TTC549 (cell line): ENCODE measurements around the gene HMGN4.
"Not testable (repeated sequence)": the region's sequence is repeated elsewhere in the genome, so short reads cannot be mapped to it uniquely, and the experiment has no call there.

Experiments
- FAIRE-seq: peaks from 2 replicates; lab custom pipeline; 2012; peaks lifted over from hg19 to GRCh38; lab: Jason Lieb, UNC

Gene HMGN4

DNA sequence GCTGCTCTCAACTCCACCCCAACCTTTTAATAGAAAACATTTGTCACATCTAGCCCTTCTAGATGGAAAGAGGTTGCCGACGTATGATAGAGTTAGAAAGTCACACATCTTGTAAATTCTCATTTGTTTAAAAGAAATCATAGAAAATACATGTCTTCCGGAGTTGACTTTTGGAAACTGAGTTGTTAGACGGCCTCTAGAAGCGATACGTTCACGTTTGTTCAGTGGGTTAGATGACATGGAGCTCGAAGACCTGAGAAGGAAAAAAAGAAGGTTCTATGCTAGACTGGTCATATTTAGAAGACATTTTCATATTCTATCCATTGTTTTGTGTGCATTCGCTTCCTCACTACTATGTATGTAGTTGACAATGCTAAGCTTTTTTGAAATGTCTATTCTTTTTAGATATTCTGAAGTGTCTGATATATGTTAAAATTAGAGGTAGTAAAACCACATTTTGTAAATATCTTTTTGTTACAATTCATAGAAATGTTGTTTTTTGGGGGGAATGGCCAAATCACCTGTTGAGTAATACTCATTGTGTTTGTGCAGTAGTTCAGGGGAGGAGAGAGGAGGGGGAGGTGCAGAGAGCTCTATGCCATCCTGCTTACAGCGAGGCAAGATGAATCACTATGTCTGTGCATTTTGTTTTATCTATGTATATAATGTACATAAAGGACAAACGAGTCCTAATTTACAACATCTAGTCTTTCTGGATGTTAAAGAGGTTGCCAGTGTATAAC lies 15.5 kb upstream of the HMGN4 start:
- not testable (repeated sequence) for FAIRE-seq

DNA sequence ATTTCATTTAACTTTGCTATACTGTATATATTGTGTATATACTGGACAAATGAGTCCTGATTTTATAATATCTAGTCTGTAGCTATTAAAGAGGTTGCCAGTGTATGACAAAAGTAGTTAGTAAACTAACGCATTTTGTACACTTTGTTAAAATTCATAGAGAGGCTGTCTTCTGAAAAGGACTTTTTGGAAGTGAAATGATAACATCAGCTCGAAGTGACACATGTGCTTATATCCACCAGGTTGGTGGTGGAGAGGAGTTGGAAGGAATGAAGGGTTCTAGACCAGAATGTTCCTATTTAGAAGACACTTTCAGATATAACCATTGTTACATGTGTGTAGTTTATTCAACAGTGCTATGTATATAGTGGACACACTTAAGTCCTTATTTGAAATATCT lies 13.9 kb upstream of the HMGN4 start:
- FAIRE-seq: not testable (repeated sequence)

DNA sequence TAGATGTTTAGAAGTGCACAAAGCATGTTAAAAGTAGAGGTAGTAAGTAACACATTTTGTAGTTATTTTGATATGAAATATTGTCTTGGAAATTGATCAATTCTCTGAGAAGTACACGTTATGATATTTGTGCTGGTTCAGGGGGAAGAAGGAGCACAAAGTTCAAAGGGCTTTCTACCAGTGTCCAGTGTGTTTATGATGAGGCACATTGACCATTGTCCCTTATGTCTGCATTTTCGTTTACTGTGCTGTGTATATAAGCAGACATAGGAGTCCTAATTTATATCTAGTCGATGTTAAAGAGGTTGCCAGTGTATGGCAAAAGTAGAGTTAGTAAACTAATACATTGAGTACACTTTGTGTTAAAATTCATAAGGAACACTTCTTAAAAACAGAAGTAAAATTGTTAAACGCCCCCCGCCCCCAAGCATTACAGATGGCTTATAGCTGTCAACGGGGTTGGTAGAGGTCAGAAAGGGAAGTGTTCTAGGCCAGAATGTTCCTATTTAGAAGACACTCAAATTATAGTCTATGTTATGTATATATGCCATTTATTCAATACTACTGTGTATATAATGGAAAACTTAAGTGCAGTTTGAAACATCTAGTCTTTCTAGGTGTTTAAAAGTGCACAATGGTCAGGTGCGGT lies 13.3 kb upstream of the HMGN4 start:
- FAIRE-seq: no peak

DNA sequence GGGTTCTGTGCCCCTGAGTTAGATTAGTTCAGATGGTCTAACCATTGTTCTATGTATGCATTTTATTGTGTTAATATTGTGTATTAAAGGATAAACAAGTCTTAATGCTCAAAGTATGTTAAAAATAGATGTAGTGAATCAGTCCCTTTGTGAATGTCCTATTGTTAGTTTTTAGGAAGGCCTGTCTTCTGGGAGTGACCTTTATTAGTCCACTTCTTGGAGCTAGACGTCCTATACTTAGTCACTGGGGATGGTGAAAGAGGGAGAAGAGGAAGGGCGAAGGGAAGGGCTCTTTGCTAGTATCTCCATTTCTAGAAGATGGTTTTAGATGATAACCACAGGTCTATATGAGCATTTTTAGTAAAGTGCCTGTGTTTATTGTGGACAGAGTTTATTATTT lies 12.3 kb upstream of the HMGN4 start:
- FAIRE-seq: no peak

DNA sequence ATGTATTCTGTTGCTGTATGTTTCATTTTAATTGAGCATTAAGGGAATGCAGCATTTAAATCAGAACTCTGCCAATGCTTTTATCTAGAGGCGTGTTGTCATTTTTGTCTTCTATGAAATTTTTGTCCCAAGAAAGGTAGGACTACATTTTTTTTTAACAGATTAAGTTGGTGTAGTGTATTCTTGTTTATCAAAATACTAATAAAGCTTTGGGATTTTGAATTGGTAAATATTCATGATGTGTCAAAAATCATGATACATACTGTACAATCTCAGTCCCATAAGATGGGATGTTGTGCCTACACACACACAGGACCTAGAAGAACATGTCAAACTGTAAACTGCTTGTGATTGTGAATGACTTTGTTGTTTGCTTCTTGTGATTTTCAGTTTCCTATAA lies 11.2 kb upstream of the HMGN4 start:
- no peak for FAIRE-seq

DNA sequence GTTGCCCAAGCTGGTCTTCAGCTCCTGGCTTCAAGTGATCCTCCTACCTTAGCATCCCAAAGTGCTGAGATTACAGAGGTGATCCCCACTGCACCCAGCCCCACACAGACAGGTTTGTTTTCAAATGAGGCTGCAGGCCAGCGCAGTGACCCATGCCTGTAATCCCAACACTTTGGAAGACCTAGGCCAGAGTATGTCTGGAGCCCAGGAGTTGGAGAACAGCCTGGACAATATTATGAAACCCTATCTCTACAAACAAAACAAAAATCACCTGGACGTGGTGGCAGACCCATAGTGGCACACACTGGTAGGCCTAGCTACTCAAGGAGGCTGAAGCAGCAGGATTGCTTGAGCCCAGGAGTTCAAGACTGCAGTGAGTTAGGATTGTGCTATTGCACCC lies 8.0 kb upstream of the HMGN4 start:
- FAIRE-seq: no peak

DNA sequence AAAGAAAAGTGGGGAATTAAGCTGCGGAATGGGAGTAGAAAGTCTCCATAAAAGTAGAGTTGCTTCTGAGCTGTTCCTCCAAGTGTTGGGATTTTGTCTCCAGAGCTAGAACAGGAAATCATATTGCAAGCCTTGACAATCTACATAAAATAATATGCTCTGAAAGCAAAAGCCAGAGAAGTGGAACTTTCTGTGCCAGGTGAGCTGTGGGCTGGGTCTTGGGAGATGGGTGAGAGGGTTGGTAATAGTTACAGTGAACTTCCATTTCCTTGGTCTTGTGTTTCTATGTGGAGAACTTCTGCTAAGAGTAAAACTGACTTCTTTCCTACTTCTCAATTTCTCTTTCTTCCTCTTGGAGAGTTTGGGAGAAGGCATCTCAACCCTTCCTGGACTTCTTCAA lies 6.3 kb upstream of the HMGN4 start:
- FAIRE-seq: no peak

DNA sequence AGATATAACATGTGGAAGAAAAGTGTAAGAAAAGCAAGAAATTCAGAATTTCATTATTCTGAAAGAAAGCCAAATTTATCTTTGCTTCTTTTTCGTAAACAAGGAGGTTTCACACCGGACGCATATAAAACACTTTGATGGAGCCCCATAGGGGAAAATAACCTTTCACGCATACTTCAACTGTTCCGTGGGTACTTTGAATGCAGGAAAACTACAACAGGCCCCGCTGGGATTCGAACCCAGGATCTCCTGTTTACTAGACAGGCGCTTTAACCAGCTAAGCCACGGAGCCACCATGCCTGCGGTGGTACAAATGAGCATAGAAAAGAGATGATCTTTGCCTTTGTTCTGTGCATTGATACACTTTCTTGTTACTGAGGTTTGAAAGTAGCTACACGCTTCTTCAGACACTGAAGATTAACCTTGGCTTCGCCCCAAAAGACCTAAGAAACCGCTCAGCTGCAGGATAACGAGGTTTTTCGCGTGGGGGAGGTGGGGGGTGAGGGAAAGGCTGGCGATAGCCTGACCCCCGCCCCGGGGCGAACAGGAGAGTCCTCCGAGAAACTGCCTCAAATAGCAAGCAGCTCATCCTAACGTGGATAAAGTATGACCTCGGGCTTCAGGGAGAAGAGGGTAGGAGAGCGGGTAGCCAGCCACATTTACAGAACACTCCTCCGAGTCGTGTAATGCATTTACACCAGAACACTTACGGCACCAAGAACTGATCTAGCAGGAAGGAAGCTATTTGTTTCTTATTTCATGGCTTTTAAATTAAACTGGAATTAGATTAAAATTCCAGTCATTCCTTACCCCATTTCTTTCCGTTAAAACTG lies 5.3 kb upstream of the HMGN4 start:
- FAIRE-seq: no peak

DNA sequence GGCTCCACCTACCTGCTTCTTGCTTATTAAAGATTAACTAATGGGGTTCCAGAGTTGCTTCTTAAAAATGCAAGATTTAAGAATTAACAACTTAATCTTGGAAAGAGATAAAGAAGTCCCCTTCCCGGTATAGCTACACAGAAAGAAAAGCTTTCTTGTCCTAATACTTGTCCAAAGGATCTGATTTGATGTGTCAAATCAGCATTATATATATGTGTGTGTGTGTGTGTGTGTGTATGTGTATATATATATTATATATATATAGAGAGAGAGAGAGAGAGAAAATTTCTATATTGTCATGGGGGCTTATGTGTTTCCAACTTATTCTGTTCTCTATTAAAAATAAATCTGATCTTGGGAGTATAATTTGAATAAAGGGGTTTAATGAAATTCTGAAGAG lies 4.6 kb upstream of the HMGN4 start:
- FAIRE-seq: no peak

DNA sequence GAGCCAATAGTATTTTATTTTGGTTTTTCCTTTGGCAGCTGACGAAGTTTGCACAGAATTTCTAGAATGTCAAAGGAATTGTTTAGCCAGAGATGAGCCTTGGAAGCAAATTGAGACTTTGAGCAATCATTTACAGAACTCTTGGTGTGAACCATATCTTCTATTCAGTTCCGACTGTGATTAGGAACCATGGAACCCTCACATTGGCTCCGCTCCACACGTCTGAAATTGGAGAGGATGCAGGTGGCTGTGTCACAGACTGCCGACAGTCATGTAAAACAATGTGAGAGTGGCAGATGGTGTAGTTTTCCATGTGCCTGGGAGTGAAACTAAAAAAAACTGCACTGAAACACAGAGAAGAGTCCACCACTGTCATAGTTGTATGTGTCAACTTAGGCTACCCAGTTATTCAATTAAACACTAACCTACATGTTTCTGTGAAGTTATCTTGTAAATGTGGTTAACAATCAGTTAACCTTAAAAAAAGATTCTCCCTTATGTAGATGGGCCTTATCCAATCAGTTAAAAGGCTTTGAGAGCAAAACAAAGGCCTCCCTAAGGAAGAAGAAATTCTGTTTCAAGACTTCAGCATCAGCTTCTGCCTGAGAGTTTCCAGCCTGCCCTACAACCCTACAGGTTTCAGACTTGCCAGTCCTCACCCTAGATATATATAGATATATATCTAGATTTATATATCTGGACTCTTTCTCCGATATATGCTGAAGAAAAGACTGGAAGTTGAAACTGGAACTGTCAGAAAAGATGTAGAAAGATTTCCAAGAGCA lies 3.3 kb upstream of the HMGN4 start:
- no peak for FAIRE-seq

DNA sequence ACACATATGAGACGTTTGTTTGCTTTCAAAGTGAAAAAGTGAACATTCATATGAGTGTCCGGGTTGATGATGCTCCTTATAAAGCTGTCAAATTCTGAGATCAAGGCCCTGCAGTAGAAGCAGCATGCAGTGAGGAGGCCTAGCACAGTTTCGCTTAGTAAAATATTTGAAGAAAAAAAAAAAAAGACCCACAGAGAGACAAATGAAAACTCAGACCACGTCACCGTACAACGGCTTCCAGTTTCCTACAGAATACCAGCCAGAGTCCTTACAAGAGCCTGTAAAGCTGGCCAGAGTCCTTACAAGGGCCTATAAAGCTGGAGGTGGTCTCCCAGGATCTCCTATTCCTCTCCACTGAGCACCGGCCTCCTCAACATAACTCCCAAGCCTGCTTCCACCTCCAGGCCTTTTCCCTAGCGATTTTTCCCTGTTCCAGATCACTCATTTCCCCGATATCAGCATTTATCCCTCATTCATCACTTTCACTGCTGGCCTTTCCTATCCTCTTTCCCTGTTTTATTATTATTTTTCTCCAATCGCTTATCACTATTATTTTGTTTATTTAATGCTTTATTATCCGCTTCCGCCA lies 1.5 kb upstream of the HMGN4 start:
- FAIRE-seq: no peak

DNA sequence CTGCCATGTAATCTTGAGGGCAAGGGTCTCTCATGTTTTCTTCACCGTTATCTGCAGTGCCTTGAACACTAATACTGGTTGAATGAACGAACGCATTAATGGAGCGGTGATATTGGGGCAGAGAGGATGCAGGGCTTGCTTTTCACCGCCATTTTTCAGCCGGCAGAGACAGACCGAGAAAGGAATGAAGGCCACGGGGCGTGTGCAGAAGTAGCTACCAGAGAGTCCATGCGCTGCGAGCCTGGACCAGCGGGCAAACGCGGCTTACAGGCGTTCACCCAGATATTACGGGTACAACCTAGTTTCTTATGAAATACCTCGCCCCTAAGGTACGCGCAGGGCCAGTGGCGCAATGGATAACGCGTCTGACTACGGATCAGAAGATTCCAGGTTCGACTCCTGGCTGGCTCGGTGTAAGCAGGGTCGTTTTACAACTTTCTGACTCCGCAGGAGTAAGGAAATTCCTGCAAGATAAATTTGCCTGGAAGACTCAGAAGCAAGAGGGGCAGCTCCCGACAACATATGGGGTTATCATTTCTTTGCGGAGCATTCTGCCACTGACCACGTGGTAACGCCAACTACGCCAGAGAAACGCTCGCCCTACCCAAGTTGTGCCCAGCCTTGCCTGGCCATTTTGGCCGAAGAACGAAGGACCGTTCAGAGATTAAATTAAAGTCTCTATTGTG lies 863 bp upstream of the HMGN4 start:
- no peak for FAIRE-seq

DNA sequence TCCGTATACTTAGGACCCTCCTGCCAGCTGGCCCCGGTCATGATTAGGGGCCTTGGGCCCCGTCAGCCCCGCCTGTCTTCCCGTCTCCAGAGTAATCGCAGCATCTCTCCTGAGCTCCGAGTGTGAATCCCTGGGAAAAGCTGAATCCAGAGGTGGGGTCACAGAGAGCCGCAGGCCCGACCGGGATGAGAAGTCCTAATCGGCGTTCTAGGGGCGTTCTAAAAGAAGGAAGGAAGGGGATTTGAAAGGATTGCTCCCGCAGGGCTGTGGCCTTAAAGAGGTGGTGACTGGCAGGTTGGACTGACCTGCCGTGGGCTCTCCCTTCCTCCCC lies 371 bp downstream of the HMGN4 start:
- no peak for FAIRE-seq

DNA sequence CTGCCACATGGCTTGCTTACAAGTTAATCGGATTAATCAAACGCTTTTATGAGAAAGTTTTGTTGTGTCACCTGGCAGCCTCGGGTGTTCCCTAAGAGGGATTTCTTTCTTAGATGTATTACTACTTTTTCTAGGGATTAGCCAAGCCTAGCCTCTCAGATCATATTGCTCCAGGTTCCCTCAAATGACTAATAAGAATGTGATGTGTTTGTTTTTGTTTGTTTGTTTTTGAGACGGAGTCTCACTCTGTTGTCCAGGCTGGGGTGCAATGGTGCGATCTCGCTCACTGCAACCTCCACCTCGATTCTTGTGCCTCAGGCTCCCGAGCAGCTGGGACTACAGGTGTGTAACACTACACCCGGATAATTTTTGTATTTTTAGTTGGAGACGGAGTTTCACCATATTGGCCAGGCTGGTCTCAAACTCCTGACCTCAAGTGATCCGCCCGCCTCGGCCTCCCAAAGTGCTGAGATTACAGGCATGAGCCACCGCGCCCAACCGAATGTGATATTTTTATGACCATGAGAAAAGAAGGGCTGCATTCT lies 977 bp downstream of the HMGN4 start:
- no peak for FAIRE-seq

DNA sequence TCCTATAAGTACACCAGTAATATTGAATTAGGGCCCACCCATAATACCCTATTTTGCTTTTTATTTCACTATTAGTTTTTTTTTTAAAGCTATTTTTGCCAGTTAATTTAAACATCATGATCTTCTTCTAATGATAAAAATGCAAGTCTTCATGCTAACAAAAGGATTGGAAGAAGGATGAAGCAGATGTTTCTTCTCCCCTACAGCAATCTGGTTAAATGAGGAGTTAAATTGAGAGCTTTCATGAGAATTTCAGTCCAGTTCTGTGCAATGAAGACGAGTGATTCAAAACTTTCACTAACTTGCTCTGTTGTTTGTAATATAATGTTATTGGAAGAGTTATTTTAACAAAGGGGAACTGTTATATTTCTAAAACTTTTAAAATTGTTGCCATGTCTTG lies 3.4 kb downstream of the HMGN4 start:
- FAIRE-seq: no peak

DNA sequence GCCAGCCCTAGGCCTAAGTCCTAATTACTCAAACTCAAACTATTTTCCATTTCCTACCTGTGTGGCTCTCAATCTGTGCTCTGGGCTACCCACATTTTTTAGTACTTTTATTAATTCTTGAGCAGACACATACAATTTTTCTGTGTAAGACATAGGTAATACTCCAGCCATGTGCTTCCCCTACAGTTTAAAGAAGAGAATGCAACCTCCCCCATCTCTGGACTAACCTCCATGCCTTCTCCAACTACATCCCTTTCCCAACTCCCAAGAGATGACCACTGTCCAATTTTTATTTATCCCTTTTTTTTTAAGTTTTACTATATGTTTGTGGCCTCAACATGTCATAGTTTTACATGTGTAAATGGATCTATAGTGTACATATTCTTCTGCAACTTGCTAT lies 5.8 kb downstream of the HMGN4 start:
- FAIRE-seq: no peak

DNA sequence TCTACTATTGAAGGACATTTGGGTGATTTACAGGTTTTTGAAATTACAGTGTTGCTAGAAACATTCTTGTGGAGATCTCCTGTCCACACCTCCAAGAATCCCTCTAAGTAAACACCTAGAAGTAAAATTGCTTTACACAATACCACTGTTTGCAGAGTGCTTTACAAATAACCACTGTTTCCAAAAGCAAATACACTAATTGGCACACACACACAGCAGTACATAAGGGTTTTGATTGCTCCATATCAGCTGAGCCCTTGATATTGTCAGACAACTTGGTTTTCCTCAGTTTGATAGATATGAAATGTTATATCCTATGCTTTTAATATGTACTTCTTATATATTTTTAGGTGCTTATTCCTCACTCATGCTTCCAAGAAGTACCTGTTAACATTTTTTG lies 6.3 kb downstream of the HMGN4 start:
- FAIRE-seq: no peak

DNA sequence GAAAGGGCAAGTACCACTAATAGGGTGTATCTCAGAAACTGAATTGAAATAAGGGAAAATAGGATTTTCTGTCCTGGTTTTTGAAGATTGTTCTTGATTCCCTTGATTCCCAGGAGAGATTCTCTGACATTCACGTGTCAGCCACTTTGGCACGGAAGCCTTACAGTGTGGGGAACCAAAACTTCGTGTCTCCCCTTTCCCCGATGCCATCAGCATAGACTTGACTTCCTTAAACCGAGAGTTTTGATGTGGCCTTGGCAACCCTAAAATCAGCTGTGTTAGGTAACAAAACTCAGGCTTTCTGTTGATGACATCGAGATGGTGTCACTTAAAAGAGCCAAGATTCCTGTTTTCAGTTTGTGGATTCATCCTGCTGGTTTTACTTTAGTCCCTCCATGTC lies 7.5 kb downstream of the HMGN4 start:
- no peak for FAIRE-seq

DNA sequence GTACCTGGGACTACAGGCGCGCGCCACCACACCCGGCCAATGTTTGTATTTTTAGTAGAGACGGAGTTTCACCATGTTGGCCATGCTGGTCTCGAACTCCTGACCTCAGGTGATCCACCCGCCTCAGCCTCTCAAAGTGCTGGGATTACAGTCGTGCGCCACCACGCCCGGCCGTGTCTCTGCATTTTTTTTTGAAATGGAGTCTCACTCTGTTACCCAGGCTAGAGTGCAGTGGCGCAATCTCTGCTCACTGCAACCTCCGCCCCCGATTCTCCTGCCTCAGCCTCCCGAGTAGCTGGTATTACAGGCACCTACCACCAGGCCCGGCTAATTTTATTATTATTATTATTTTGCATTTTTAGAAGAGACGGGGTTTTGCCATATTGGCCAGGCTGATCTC lies 9.2 kb downstream of the HMGN4 start:
- not testable (repeated sequence) for FAIRE-seq

DNA sequence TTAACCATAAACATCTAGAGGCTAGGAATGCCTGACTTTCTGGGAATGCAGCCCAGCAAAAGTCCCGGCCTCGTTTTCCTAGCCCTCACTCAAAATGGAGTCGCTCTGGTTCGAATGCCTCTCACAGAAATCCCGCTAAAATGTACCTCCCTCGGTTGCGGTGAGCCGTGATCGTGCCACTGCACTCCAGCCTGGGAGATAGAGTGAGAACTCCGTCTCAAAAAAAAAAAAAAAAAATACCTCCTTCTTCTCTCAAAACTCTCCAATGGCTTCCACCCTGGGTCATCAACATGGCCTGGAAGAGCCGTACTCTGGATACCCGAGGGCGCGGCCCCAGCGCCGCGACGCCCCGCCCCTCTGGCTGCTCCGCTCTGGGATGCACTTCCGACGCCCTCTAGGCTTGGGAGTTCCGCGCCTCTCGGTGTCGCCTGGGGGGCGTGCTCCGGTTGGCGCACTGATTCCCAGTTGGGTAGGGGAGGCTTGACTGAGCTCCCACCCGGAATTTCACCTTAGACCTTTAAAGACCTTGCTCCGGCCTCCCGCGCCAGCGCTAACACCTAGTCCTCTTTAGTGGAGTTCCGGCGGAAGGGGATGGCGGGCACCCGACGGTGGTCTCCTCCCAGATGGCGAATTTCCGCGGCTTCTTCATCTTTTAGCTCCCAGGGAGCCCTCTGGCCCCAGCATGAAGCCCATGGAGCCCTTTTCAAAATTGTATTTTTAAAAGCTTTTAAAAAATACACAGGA lies 12.3 kb downstream of the HMGN4 start:
- no peak for FAIRE-seq

DNA sequence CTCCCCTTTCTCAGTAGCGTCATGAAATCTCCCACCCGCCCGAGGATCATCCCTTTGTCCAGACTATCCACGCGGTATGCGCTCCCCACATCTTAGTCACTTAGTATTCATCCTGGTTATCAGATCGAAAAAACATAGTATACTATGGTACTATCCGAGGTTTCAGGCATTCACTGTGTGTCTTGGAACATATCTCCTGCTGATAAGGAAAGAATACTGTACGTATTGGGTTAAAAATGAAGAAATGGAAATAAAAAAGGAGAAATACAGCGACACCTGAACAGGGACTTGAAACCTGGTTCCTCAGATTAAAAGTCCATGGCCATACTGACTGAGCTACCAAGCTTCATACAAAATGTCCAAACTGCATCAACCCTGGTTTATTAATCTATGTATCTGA lies 14.0 kb downstream of the HMGN4 start:
- FAIRE-seq: no peak
